Activated CD8-positive, alpha-beta memory T cell treated with anti-CD3 and anti-CD28 coated beads for 24 hours (primary cell): ENCODE data around the gene CPE.
"Not testable (repeated sequence)": the region's sequence is repeated elsewhere in the genome, so short reads cannot be mapped to it uniquely, and the experiment has no call there.

ENCODE experiments used
- DNase-seq: peaks from one replicate; pipeline ENCODE4 v3.0.0-alpha.2; 2020

The CPE gene

GRCh38 chr4:165410214-165410613 is 31.4 kb downstream of the CPE start:
- DNase-seq: no peak

- DNase-seq: no peak
These were observed 37.1 kb downstream of the CPE start for GRCh38 chr4:165415910-165416309.

- no peak for DNase-seq
These were observed 39.3 kb downstream of the CPE start for GRCh38 chr4:165418073-165418472.

DNA sequence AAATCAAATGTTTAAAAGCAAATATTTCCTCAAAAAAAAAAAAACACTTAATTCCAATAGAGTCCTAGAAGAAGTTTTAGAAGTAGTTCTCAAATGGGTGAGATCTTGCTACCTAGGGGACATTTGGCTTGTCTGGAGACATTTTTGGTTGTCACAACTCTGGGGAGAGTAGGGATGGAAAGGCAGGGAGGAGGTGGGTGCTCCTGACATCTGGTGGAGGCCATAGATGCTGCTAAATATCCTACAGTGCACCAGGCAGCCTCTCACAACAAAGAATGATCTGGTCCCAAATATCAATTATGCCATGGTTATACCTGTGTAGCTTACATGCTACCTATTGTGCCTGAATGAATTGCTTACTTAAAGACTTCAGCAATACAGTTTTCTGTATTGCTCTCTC is 46.8 kb downstream of the CPE start:
- no peak for DNase-seq

- DNase-seq: no peak
These were observed 47.5 kb downstream of the CPE start for GRCh38 chr4:165426331-165426730.

DNA sequence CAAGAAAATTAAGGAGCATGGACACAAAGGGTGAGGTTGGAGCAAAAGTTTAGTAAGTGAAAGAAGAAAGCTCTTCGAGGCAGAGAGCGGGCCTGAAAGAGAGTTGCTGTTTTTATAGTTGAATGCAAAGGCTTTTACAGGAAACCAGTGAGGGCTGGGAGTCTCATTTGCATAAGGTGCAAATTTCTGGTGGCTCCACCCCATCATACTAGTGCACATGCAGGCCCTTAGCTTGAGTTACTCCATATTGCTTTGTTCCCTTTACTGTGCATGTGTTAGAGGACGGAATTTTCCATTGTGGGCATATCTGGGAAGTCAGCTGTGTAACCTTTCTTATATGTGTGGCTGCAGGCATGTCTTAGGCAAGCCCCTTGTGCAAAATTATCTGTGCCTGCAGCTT is 48.0 kb downstream of the CPE start:
- no peak for DNase-seq

GRCh38 chr4:165428957-165429356 is 50.1 kb downstream of the CPE start:
- DNase-seq: no peak

DNA sequence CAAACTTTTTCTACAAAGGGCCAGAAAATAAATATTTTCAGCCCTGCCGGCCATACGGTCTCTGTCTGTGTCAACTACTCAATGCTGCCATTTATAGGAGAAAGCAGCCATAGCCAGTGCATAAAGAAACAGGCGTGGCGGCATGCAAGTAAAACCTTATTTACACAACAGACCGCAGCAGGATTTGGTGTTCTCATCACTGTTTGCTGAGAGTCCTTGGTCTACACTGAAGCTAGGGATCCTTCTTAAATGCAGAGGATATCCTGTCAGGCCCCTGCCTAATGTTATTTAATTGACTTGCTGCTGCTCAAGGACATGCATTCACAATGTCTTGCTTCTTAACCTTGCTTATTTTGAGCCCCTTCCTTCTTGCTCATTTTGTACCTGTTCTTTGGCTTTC is 54.7 kb downstream of the CPE start:
- no peak for DNase-seq

- no peak for DNase-seq
These were observed 58.9 kb downstream of the CPE start for GRCh38 chr4:165437691-165438090.

DNA sequence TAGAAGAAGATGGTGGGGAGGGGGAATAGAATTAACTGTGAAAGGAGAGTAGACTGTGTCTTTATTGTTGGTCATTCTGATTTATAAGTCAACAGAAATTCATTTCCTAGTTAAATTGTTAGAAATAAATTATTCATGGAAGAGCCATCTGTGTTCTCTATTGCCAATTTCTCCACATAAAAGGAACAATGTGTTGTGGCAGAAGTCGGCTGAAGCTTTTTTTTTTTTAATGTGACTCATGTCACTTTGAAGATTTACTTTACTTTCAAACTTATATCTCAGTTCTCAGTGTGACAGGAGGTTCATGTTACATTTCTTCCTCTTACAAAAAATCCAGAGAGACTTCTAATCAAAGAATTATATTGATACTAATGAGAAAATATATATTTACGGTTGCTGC is 60.5 kb downstream of the CPE start:
- no peak for DNase-seq

DNA sequence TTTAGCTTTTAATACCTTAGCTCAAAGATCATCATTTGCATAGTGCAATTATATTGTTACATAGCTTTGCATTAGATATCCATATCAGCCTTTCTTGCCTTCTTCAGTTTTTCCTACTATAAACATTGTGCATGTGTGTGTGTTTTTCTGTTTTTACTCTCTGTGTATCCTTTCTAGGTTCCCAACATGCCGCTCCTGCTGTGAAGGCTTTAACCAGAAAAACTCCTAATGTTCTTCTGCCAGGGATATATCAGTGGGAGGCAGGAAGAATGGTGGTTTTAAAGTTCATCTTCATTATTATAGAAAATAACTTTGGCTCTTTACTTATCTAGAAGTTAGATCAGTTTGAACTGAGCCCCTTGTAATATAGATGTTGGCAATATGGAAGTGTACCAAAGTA is 61.2 kb downstream of the CPE start:
- DNase-seq: no peak

- DNase-seq: no peak
These were observed 61.8 kb downstream of the CPE start for GRCh38 chr4:165440415-165441158.

DNA sequence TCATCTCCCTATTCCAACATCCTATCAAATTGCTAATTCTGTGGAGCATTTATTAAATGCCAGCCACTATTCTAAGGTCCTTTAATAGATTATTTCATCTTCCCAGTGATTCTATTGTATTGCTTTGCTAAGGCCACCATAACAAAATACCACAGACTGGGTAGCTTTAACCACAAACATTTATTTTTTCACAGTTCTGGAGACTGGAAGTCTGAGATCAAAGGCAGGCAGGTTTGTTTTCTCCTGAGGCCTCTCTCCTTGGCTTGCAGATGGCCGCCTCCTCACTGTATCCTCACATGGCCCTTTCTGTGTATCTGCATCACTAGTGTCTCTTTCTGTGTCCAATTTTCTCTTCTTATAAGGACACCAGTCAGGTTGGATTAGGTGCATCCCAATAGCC is 64.5 kb downstream of the CPE start:
- no peak for DNase-seq

DNA sequence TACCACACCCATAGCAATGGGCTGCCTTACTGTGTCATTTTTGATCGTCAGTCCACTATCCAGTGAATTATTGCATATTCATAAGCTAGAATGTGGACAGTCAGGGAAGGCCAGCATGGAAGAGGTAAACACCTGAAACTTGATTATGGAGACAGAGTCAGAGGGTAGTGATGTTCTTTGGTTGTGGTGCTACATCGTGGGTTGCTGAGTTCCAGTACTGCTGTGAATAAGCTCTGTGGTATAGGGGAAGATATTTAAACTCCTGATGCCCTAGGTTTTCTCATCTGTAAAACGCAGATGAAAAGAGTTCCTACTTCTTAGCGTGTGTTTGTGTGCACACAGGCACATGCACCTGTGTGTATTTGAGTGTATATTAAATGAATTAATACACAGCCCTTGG is 69.9 kb downstream of the CPE start:
- no peak for DNase-seq

GRCh38 chr4:165449333-165449732 is 70.5 kb downstream of the CPE start:
- no peak for DNase-seq

DNA sequence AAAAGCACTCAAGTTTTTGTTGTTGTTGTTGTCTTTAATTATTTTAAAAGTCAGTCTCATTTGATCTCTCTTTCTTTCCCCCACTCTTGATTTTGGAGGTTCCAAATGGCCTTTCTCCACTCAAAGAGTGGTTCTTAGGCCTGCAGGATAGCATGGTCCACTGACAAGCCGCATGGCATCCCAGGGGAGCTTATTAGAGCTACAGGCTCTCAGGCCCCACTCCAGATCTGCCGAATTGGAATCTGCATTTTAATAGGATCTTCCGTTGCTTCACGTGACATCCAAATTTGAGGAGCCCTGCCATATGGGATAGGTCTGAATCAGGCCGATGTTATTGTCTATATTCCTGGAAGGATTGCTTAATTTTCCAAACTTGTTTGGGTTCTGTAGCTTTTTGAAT is 72.1 kb downstream of the CPE start:
- no peak for DNase-seq

DNA sequence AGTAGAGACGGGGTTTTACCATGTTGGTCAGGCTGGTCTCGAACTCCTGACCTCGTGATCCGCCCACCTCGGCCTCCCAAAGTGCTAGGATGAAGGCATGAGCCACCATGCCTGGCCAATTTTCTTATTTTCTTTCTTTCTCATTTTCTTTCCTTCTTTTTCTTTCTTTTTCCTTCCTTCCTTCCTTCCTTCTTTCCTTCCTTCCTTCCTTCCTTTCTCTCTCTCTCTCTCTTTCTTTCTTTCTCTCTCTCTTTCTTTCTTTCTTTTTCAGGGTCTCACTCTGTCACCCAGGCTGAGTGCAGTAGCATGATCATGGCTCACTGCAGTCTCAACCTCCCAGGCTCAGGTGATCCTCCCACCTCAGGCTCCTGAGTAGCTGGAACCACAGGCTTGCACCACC is 74.3 kb downstream of the CPE start:
- DNase-seq: not testable (repeated sequence)

DNA sequence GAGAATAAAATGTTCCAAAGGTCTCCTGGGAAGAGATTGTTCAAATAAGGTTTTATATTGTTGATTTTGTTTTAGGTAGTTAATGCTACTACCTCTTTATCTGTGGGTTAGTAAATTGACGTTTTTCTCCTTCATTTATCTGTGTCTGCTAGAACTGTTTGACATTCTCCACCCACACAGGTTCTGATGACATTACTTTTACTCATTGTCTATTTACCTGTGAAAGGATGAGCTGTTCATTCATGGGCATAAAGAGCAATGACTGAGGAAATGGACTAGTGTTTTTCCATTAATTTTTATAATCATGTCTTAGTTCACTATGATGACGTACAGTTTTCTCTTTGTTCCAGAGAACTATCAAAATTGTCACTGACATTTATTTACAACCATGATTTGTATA is 75.6 kb downstream of the CPE start:
- DNase-seq: no peak

DNA sequence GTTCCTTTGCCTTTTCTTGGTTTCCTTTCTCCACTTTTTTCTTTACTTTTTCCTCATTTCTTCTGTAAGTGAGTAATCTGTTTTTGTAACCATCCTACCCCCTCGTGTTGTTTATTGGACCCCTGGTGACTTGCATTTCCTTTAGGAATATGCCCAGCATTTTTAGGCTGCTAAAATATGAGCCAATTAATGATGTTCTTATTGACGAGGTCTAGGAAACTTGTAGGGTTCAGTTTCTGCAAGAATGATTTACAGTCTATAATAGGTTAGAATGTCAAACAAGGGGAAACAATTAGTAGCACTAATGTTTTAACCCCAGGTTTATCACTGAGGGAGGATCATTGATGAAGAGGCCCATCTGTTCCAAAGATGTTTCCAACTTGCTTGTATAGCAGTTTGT is 79.0 kb downstream of the CPE start:
- DNase-seq: no peak

DNA sequence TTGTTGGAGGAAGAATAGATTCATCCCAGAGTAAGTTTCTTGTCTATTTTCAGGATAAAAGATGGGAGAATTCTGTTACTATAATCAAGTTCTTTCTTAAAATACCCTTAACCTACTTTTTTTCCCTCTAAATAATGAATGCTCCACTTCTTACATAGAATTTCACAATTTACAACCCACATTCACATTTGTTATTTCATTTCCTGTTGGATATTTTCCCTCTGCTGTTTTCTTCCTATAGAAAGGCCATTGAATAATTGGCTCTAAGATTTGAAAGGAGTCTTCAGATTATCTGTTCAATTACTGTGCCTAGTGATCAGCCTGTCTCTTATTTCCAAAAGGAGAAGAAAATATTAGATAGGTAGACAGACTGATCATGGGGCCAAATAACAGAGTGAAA is 79.7 kb downstream of the CPE start:
- no peak for DNase-seq

GRCh38 chr4:165461159-165461821 is 82.5 kb downstream of the CPE start:
- no peak for DNase-seq

GRCh38 chr4:165462009-165462408 is 83.2 kb downstream of the CPE start:
- no peak for DNase-seq

DNA sequence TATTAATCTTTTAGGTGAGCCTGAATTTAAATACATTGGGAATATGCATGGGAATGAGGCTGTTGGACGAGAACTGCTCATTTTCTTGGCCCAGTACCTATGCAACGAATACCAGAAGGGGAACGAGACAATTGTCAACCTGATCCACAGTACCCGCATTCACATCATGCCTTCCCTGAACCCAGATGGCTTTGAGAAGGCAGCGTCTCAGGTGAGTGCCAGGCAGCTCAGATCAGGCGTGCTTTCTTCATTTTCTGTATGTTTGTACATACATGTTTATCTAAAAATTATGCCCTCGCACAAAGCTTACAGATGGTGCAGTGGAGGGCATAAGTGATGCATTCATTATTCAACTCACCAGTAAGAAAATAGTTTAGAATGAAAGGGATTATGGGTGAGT is 85.6 kb downstream of the CPE start:
- DNase-seq: no peak

- DNase-seq: no peak
These were observed 86.1 kb downstream of the CPE start for GRCh38 chr4:165464813-165465381.

- DNase-seq: no peak
These were observed 91.2 kb downstream of the CPE start for GRCh38 chr4:165470009-165470408.
